Hematopoietic multipotent progenitor cell treated with erythropoietin and hydrocortisone succinate and interleukin-3 and kit ligand, for 6 days (in vitro differentiated cells): Measurements from ENCODE around the gene USF3.

Source experiments
- DNase-seq: peaks from one replicate; pipeline ENCODE4 v3.0.0-alpha.2; 2015

The USF3 gene

GRCh38 chr3:113695786-113696645, at the start of gene USF3:
USF3 (minus strand) TSS chr3:113696642; CDS start chr3:113674878, 21,764 bp downstream.
- DNase-seq: peak; percentile 88

- peak; percentile 94 for DNase-seq
These were observed 49.5 kb upstream of the USF3 start, which contains the start of gene NAA50 for GRCh38 chr3:113745756-113746547. NAA50 (minus strand) TSS chr3:113746249; CDS start chr3:113745949, 300 bp downstream.

- peak; percentile 98 for DNase-seq
These were observed 48.7 kb upstream of the USF3 start for GRCh38 chr3:113744941-113745755.

- no peak for DNase-seq
These were observed 46.7 kb upstream of the USF3 start for GRCh38 chr3:113743006-113743630.

GRCh38 chr3:113741620-113742019, 45.2 kb upstream of the USF3 start:
- no peak for DNase-seq

- DNase-seq: peak; percentile 29
These were observed 44.6 kb upstream of the USF3 start for GRCh38 chr3:113741086-113741485.

GRCh38 chr3:113736548-113737089, 40.2 kb upstream of the USF3 start:
- DNase-seq: peak; percentile 86

GRCh38 chr3:113731694-113732093, 35.3 kb upstream of the USF3 start:
- no peak for DNase-seq

- no peak for DNase-seq
These were observed 34.1 kb upstream of the USF3 start for GRCh38 chr3:113730550-113730949.

- no peak for DNase-seq
These were observed 32.2 kb upstream of the USF3 start for GRCh38 chr3:113728661-113729060.

- peak; percentile 69 for DNase-seq
These were observed 25.2 kb upstream of the USF3 start for GRCh38 chr3:113721636-113722035.

- no peak for DNase-seq
These were observed 23.3 kb upstream of the USF3 start for GRCh38 chr3:113719758-113720157.

GRCh38 chr3:113719294-113719693, 22.9 kb upstream of the USF3 start:
- no peak for DNase-seq

- no peak for DNase-seq
These were observed 21.4 kb upstream of the USF3 start for GRCh38 chr3:113717818-113718217.

- DNase-seq: no peak
These were observed 20.9 kb upstream of the USF3 start for GRCh38 chr3:113717308-113717707.

GRCh38 chr3:113714702-113715101, 18.3 kb upstream of the USF3 start:
- DNase-seq: no peak

- DNase-seq: no peak
These were observed 15.7 kb upstream of the USF3 start for GRCh38 chr3:113712129-113712528.

GRCh38 chr3:113707835-113708234, 11.4 kb upstream of the USF3 start:
- DNase-seq: no peak

- DNase-seq: peak; percentile 57
These were observed 2.5 kb upstream of the USF3 start for GRCh38 chr3:113698956-113699355.

- no peak for DNase-seq
These were observed 1.8 kb upstream of the USF3 start for GRCh38 chr3:113698213-113698742.

GRCh38 chr3:113697500-113698090, 1.2 kb upstream of the USF3 start:
- peak; percentile 36 for DNase-seq
